SU-DHL-6 (cell line): ENCODE data around the gene TRPM3.

Experiments
- H2AFZ ChIP-seq: fragments of 200-600 bp; sonication (generic); 2 replicates; pipeline ENCODE4 v1.6.1; 2014; ENCODE audit warnings: low read depth, mild to moderate bottlenecking, moderate library complexity, mixed read lengths, antibody characterized with exemption, low read length; ENCODE audit not compliant: severe bottlenecking
- H3F3A ChIP-seq: fragments of 200-600 bp; shearing (Covaris generic); 2 replicates; pipeline ENCODE4 v1.6.0; 2016; ENCODE audit warnings: antibody characterized with exemption, mild to moderate bottlenecking; ENCODE audit not compliant: insufficient read depth
- H3K27ac ChIP-seq: fragments of 200-600 bp; sonication (generic); 2 replicates; pipeline ENCODE4 v1.5.1; 2016; ENCODE audit warnings: low read depth, mild to moderate bottlenecking, low read length, moderate library complexity, mixed read lengths
- H3K27me3 ChIP-seq: fragments of 200-600 bp; sonication (generic), shearing (Covaris generic); 2 replicates; pipeline ENCODE4 v1.6.0; 2014; ENCODE audit warnings: mild to moderate bottlenecking, low read length
- H3K36me3 ChIP-seq: fragments of 200-600 bp; sonication (generic); 2 replicates; pipeline ENCODE4 v1.6.1; 2014; ENCODE audit warnings: mild to moderate bottlenecking, low read length, mixed read lengths
- H3K4me2 ChIP-seq: fragments of 300-600, 200-600 bp; shearing (Covaris generic), sonication (generic); 2 replicates; pipeline ENCODE4 v1.6.0; 2014; ENCODE audit warnings: low read length, low read depth, mild to moderate bottlenecking; ENCODE audit not compliant: poor library complexity, severe bottlenecking
- H3K4me3 ChIP-seq: fragments of 200-600 bp; sonication (generic); 2 replicates; pipeline ENCODE4 v1.5.1; 2014; ENCODE audit warnings: antibody characterized with exemption, low read length, mild to moderate bottlenecking, mixed read lengths; ENCODE audit not compliant: insufficient read depth, poor library complexity, severe bottlenecking
- H3K79me2 ChIP-seq: fragments of 200-600 bp; sonication (generic); 2 replicates; pipeline ENCODE4 v1.6.1; 2014; ENCODE audit warnings: mild to moderate bottlenecking, low read length, moderate library complexity; ENCODE audit not compliant: insufficient read depth
- H3K9ac ChIP-seq: fragments of 200-600 bp; sonication (generic); 2 replicates; pipeline ENCODE4 v1.7.0; 2014; ENCODE audit warnings: mild to moderate bottlenecking, low read length
- H3K9me2 ChIP-seq: fragments of 200-600 bp; sonication (generic); replicated peaks from 2 replicates; pipeline ENCODE4 v1.6.1; 2014; ENCODE audit warnings: low read length; ENCODE audit not compliant: insufficient read depth
- H3K9me3 ChIP-seq: fragments of 200-600 bp; sonication (generic); 2 replicates; pipeline ENCODE4 v1.6.1; 2014; ENCODE audit warnings: low read length, mixed read lengths; ENCODE audit not compliant: insufficient read depth
- H4K20me1 ChIP-seq: fragments of 200-600 bp; sonication (generic); 2 replicates; pipeline ENCODE4 v1.6.1; 2014; ENCODE audit warnings: low read depth, mild to moderate bottlenecking, antibody characterized with exemption, low read length, moderate library complexity, mixed read lengths
- CTCF ChIP-seq: fragments of 200-600 bp; sonication (generic); IDR thresholded peaks from one replicate; pipeline ENCODE4 v1.5.1; 2017; ENCODE audit warnings: antibody characterized with exemption, mild to moderate bottlenecking, low read length, moderate library complexity; ENCODE audit not compliant: insufficient read depth, poor library complexity, severe bottlenecking
- EZH2phosphoT487 ChIP-seq: fragments of 200-600 bp; sonication (generic), shearing (Covaris generic); conservative IDR thresholded peaks from 2 replicates; pipeline ENCODE4 v1.6.1; 2018; ENCODE audit warnings: mild to moderate bottlenecking, antibody characterized with exemption, low read length, moderate library complexity, mixed read lengths

Gene TRPM3

GRCh38 chr9:70578720-70579119, 542.7 kb downstream of the TRPM3 start:
- Histone ChIP-seq H3K4me2 (no peak overlapping the region), H3K79me2 (no peaks in the 10 kb centered on the region), H3K9ac (no peak overlapping the region), H3K27ac (no peak overlapping the region), H3K9me2 (no peaks in the 10 kb centered on the region), H3K9me3 (no peaks in the 10 kb centered on the region), H2AFZ (no peak overlapping the region), H3F3A (no peaks in the 10 kb centered on the region), H3K36me3 (no peaks in the 10 kb centered on the region), H3K4me3 (no peak overlapping the region), H3K27me3 (no peaks in the 10 kb centered on the region), H4K20me1 (no peaks in the 10 kb centered on the region)
- TF ChIP-seq CTCF (no peak), EZH2phosphoT487 (no peak)

GRCh38 chr9:70577671-70578070, 543.8 kb downstream of the TRPM3 start:
- Histone ChIP-seq H3K27me3 (no peaks in the 10 kb centered on the region), H3K79me2 (no peaks in the 10 kb centered on the region), H3K9ac (no peak overlapping the region), H3K27ac (no peak overlapping the region), H4K20me1 (no peaks in the 10 kb centered on the region), H3F3A (no peaks in the 10 kb centered on the region), H2AFZ (no peak overlapping the region), H3K9me3 (no peaks in the 10 kb centered on the region), H3K9me2 (no peaks in the 10 kb centered on the region), H3K4me3 (no peak overlapping the region), H3K4me2 (no peak overlapping the region), H3K36me3 (no peaks in the 10 kb centered on the region)
- no peak for TF ChIP-seq CTCF
- no peak for TF ChIP-seq EZH2phosphoT487

- Histone ChIP-seq H3K4me3 (no peak overlapping the region), H4K20me1 (no peaks in the 10 kb centered on the region), H3K27ac (no peak overlapping the region), H3K9me2 (no peaks in the 10 kb centered on the region), H3K9me3 (no peaks in the 10 kb centered on the region), H2AFZ (no peak overlapping the region), H3K79me2 (no peaks in the 10 kb centered on the region), H3F3A (no peaks in the 10 kb centered on the region), H3K36me3 (no peaks in the 10 kb centered on the region), H3K27me3 (no peaks in the 10 kb centered on the region), H3K9ac (no peak overlapping the region), H3K4me2 (no peak overlapping the region)
- TF ChIP-seq EZH2phosphoT487 (no peak), CTCF (no peak)
These were observed 545.3 kb downstream of the TRPM3 start for GRCh38 chr9:70576116-70576515.
